Memory B cell (primary cell): ENCODE data around the gene MVD.
A peak's percentile ranks its signal among the peaks of the same experiment; 100 is the strongest.
"Not testable (repeated sequence)": the region's sequence is repeated elsewhere in the genome, so short reads cannot be mapped to it uniquely, and the experiment has no call there.

Experiments
- ATAC-seq: fragments of 150-1000 bp; cut with Tn5 transposase; 2 replicates; pipeline ENCODE4 v1.10.0; 2021; ENCODE audit warnings: low read depth, mild to moderate bottlenecking, moderate library complexity
- DNase-seq, 2 donors: peaks; one replicate each; pipeline ENCODE4 v3.0.0; 2022; ENCODE audit warnings: low spot score in 2 of 2
- H3K27ac Mint-ChIP-seq: one replicate; pipeline ENCODE4 v1.8.0; 2022; ENCODE audit warnings: mild to moderate bottlenecking, moderate library complexity, mixed read lengths
- H3K27me3 Mint-ChIP-seq: one replicate; pipeline ENCODE4 v1.8.0; 2022; ENCODE audit warnings: mixed read lengths
- H3K36me3 Mint-ChIP-seq: one replicate; pipeline ENCODE4 v1.8.0; 2022; ENCODE audit warnings: mild to moderate bottlenecking, mixed read lengths
- H3K4me1 Mint-ChIP-seq: one replicate; pipeline ENCODE4 v1.8.0; 2022; ENCODE audit warnings: mixed read lengths
- H3K4me3 Mint-ChIP-seq: one replicate; pipeline ENCODE4 v1.8.0; 2022; ENCODE audit warnings: mild to moderate bottlenecking, moderate library complexity, mixed read lengths
- H3K9me3 Mint-ChIP-seq: one replicate; pipeline ENCODE4 v1.8.0; 2022; ENCODE audit warnings: mixed read lengths

Gene MVD

GRCh38 chr16:88678224-88678979, 15.5 kb upstream of the MVD start:
- Mint-ChIP-seq H3K9me3 (no peaks in the 10 kb centered on the region), H3K36me3 (peaks cover 2% of the 10 kb centered on the region)
- ATAC-seq: no peak

GRCh38 chr16:88677721-88678120, 14.8 kb upstream of the MVD start:
- no peaks in the 10 kb centered on the region for H3K9me3 Mint-ChIP-seq
- no peak overlapping the region for H3K27ac Mint-ChIP-seq
- H3K4me3 Mint-ChIP-seq: no peak overlapping the region
- ATAC-seq (no peak), DNase-seq (no peak)
- peaks cover 2% of the 10 kb centered on the region for H3K36me3 Mint-ChIP-seq
- H3K27me3 Mint-ChIP-seq: no peaks in the 10 kb centered on the region
- H3K4me1 Mint-ChIP-seq: peaks cover 18% of the 10 kb centered on the region

More at GRCh38 chr16:88678224-88678979, 15.5 kb upstream of the MVD start:
- no peaks in the 10 kb centered on the region for H3K27me3 Mint-ChIP-seq
- no peak for DNase-seq
- peaks cover 18% of the 10 kb centered on the region for H3K4me1 Mint-ChIP-seq
- no peak overlapping the region for H3K4me3 Mint-ChIP-seq
- no peak overlapping the region for H3K27ac Mint-ChIP-seq

- DNase-seq (no peak), ATAC-seq (no peak)
- Mint-ChIP-seq H3K9me3 (no peaks in the 10 kb centered on the region), H3K36me3 (peaks cover 2% of the 10 kb centered on the region), H3K27ac (no peak overlapping the region), H3K27me3 (no peaks in the 10 kb centered on the region), H3K4me3 (no peak overlapping the region), H3K4me1 (peaks cover 9% of the 10 kb centered on the region)
These were observed 13.8 kb upstream of the MVD start for GRCh38 chr16:88676502-88677242.

DNA sequence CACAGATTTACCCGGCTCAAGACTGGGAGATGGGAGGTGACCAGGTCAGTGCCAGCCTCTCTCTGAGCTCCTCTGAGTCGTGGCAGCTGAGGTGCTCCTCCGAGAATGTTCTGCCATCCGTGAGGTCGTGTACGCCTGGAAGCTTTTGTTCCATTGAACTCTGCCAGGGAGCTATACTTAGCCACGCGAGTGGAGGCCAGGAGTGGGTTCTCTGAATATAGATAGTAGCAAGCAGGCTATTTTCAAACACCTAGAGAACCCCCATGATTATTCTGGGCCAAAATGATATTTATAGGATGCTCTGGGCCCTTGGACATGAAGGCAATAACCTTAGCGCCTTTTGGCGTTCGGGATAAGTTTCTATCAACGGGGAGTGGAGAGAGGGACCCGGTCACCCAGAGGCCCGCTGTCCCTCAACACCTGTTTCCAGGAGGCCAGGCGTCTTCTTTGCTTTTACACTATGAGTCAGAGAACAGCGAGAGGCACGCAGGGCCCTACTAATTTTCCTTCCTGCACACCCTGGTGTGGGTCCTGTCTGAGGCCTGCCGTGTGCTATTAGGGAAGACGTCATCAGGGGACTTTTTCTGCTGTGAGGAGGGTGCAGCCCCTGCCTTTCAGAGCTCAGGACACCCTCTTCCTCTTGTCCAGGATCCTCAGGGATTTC, 11.0 kb upstream of the MVD start:
- no peak for DNase-seq
- Mint-ChIP-seq H3K27me3 (no peaks in the 10 kb centered on the region), H3K27ac (no peak overlapping the region), H3K4me3 (no peak overlapping the region), H3K36me3 (no peaks in the 10 kb centered on the region), H3K9me3 (no peaks in the 10 kb centered on the region), H3K4me1 (no peaks in the 10 kb centered on the region)
- ATAC-seq: no peak

DNA sequence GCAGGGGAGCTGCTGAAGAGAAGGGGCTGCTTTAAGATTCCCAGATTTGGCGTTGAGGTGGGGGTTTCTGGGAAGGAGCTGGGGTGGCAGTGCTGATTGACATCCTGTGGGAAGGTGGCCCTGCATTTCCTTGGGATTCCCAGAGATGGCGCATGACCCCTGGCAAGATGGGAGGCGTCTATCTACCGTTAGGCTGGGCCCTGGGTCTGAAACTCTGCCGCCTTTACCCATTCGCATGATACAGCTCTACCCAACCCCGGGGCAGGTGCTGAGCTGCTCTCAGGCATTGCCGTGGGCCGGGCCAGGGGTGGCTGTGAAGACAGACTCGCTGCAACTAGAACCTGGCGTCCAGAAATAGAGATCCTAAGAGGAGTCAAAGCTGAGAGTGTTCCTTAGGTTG, 9.9 kb upstream of the MVD start:
- H3K27ac Mint-ChIP-seq: no peak overlapping the region
- no peaks in the 10 kb centered on the region for H3K27me3 Mint-ChIP-seq
- peaks cover 2% of the 10 kb centered on the region for H3K36me3 Mint-ChIP-seq
- no peak for ATAC-seq
- DNase-seq: no peak
- H3K4me3 Mint-ChIP-seq: no peak overlapping the region
- H3K4me1 Mint-ChIP-seq: no peaks in the 10 kb centered on the region
- no peaks in the 10 kb centered on the region for H3K9me3 Mint-ChIP-seq

DNA sequence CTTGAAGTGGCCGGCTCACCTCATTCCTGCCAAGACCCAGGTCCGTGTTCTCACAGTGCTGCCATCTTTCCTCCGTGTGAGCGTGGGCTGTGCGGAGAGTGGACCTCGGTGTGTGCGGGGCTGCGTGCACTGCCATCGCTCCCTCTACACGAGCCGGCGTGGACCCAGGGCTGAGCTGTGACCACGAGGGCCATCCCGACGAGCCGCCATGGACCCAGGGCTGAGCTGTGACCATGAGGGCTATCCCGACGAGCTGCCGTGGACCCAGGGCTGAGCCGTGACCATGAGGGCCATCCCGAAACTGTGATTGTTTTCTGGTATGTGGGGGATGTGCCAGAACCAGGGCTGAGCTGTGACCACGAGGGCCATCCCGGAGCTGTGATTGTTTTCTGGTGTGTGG, 8.9 kb upstream of the MVD start:
- H3K9me3 Mint-ChIP-seq: no peaks in the 10 kb centered on the region
- ATAC-seq (no peak), DNase-seq (no peak)
- no peak overlapping the region for H3K27ac Mint-ChIP-seq
- H3K27me3 Mint-ChIP-seq: no peaks in the 10 kb centered on the region
- H3K4me3 Mint-ChIP-seq: no peak overlapping the region
- H3K4me1 Mint-ChIP-seq: peaks cover 2% of the 10 kb centered on the region
- peaks cover 2% of the 10 kb centered on the region for H3K36me3 Mint-ChIP-seq

GRCh38 chr16:88669980-88670379, 7.1 kb upstream of the MVD start:
- Mint-ChIP-seq H3K27ac (no peak overlapping the region), H3K9me3 (no peaks in the 10 kb centered on the region), H3K4me3 (no peak overlapping the region), H3K4me1 (peaks cover 4% of the 10 kb centered on the region), H3K36me3 (peaks cover 2% of the 10 kb centered on the region), H3K27me3 (no peaks in the 10 kb centered on the region)
- ATAC-seq: no peak
- no peak for DNase-seq

DNA sequence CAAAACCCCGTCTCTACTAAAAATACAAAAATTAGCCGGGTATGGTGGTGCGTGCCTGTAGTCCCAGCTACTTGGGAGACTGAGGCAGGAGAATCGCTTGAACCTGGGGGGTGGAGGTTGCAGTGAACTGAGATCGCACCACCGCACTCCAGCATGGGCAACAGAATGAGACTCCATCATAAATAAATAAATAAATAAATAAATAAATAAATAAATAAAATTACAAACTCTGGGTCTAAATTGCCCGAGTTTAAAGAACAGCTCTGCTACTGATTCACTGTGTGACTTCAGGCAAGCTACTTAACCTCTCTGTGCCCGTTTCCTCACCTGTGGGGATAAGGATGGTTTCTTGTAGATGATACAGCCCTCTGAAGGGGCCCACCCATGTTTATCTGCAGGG, 6.6 kb upstream of the MVD start:
- H3K36me3 Mint-ChIP-seq, H3K27ac Mint-ChIP-seq, ATAC-seq, H3K27me3 Mint-ChIP-seq, H3K4me1 Mint-ChIP-seq, H3K4me3 Mint-ChIP-seq, DNase-seq, H3K9me3 Mint-ChIP-seq: not testable (repeated sequence)

DNA sequence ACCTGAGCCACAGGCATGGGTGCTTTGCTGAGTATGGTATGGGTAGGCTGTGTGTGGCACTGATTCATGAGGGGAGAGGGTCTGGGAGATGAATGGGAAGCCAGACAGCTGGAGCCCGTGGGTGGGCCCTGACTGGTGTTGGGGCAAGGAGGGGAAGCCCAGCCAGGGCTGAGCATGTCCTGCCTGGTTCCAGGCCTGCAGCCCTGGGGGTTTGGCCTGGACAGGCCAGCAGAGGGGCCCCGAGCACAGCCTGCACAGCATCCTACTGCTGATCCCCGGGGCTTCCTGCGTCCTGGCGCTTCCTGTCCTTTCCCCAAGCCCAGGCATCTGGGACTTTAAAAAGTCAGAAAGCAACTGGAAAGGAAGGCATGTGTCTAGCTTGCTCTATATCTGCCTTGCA, 4.6 kb upstream of the MVD start:
- ATAC-seq: no peak
- peaks cover 2% of the 10 kb centered on the region for H3K36me3 Mint-ChIP-seq
- no peak for DNase-seq
- peaks cover 9% of the 10 kb centered on the region for H3K4me1 Mint-ChIP-seq
- H3K9me3 Mint-ChIP-seq: no peaks in the 10 kb centered on the region
- H3K27ac Mint-ChIP-seq: no peak overlapping the region
- no peak overlapping the region for H3K4me3 Mint-ChIP-seq
- no peaks in the 10 kb centered on the region for H3K27me3 Mint-ChIP-seq

DNA sequence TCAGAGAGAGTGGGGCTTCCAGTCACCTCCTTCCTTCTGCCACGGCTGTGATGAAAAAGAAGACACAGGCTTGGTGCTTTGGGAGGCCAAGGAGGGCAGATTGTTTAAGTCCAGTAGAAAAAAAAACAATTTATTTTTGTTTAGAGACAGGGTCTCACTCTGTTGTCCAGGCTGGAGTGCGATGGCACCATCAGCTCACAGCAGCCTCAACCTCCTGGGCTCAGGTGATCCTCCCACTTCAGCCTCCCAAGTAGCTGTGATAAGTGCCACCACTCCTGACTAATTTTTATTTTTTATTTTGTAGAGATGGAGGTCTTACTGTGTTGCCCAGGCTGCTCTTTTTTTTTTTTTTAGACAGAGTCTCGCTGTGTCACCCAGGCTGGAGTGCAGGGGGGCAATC, 2.7 kb upstream of the MVD start:
- Mint-ChIP-seq H3K27me3 (no peaks in the 10 kb centered on the region), H3K4me3 (no peak overlapping the region), H3K4me1 (peaks cover 20% of the 10 kb centered on the region), H3K27ac (no peak overlapping the region), H3K9me3 (no peaks in the 10 kb centered on the region), H3K36me3 (peaks cover 2% of the 10 kb centered on the region)
- no peak for DNase-seq
- no peak for ATAC-seq

GRCh38 chr16:88665148-88665547, 2.3 kb upstream of the MVD start:
- Mint-ChIP-seq H3K27me3 (no peaks in the 10 kb centered on the region), H3K4me1 (peaks cover 20% of the 10 kb centered on the region), H3K9me3 (no peaks in the 10 kb centered on the region), H3K36me3 (peaks cover 2% of the 10 kb centered on the region), H3K27ac (no peak overlapping the region), H3K4me3 (peak overlapping the region; percentile 37)
- ATAC-seq (no peak), DNase-seq (no peak)

GRCh38 chr16:88662222-88662842, 559 bp downstream of the MVD start:
- Mint-ChIP-seq H3K36me3 (peaks cover 2% of the 10 kb centered on the region), H3K27ac (peak overlapping the region; percentile 94), H3K4me1 (peaks cover 20% of the 10 kb centered on the region), H3K4me3 (peak overlapping the region; percentile 94), H3K9me3 (no peaks in the 10 kb centered on the region), H3K27me3 (no peaks in the 10 kb centered on the region)
- DNase-seq (no peak), ATAC-seq (no peak)

GRCh38 chr16:88661468-88661867, 1.4 kb downstream of the MVD start:
- peaks cover 2% of the 10 kb centered on the region for H3K36me3 Mint-ChIP-seq
- H3K9me3 Mint-ChIP-seq: no peaks in the 10 kb centered on the region
- DNase-seq: no peak
- ATAC-seq: no peak
- H3K4me1 Mint-ChIP-seq: peaks cover 18% of the 10 kb centered on the region
- peak overlapping the region; percentile 64 for H3K27ac Mint-ChIP-seq
- H3K4me3 Mint-ChIP-seq: peak overlapping the region; percentile 15
- H3K27me3 Mint-ChIP-seq: no peaks in the 10 kb centered on the region

DNA sequence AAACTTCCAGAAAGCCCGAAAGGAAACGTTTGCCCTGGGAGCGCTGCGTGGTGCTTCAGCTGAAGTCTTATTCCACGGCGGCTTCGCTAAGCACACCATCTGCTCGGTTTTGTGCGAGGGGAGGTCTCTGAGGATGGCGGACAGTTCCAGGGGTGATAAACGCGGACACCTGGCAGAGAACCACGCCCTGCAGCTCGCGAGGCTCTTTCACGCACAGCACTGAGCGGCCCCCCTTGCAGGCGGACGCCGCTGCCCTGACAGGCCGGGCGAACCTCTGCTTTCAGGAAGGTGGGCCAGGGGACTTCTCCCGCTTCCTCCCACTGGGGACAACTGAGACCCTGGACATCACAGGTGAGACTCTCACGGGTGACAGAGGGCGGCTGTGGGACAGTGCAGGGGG, 3.7 kb downstream of the MVD start:
- Mint-ChIP-seq H3K36me3 (peaks cover 7% of the 10 kb centered on the region), H3K4me3 (no peak overlapping the region), H3K9me3 (no peaks in the 10 kb centered on the region), H3K27me3 (no peaks in the 10 kb centered on the region), H3K27ac (no peak overlapping the region), H3K4me1 (peaks cover 14% of the 10 kb centered on the region)
- DNase-seq: no peak
- no peak for ATAC-seq
